GM21390 (cell line): ENCODE results near the gene CSNK2A1.
A peak's percentile ranks its signal among the peaks of the same experiment; 100 is the strongest.

ENCODE experiments used
- ATAC-seq: cut with Tn5 transposase; IDR thresholded peaks from one replicate; pipeline ENCODE4 v1.9.1; 2021; ENCODE audit not compliant: unreplicated experiment

CSNK2A1 gene

GRCh38 chr20:568097-568652 lies 24.6 kb upstream of the CSNK2A1 start:
- no peak for ATAC-seq

- no peak for ATAC-seq
Observed at GRCh38 chr20:564192-564591, 20.6 kb upstream of the CSNK2A1 start.

DNA sequence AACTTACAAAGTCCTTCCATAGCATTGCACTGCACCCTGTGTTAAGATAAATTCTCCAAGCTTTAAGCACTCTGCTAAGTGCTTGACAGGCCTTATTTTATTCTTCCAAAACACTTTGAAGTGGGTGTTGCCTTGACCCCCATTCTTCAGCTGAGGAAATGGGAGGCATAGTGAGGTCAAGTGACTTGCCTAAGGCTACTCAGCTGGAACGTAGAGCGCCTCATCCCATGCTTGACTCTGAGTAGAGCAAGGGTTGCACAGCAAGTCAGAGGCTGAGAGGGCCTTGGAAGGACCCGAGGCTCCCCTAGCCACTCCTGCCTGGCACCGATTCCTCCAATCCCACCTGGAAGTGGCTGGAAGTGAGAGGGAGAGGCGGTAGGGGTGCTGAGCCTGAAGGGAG lies 19.6 kb upstream of the CSNK2A1 start:
- no peak for ATAC-seq

DNA sequence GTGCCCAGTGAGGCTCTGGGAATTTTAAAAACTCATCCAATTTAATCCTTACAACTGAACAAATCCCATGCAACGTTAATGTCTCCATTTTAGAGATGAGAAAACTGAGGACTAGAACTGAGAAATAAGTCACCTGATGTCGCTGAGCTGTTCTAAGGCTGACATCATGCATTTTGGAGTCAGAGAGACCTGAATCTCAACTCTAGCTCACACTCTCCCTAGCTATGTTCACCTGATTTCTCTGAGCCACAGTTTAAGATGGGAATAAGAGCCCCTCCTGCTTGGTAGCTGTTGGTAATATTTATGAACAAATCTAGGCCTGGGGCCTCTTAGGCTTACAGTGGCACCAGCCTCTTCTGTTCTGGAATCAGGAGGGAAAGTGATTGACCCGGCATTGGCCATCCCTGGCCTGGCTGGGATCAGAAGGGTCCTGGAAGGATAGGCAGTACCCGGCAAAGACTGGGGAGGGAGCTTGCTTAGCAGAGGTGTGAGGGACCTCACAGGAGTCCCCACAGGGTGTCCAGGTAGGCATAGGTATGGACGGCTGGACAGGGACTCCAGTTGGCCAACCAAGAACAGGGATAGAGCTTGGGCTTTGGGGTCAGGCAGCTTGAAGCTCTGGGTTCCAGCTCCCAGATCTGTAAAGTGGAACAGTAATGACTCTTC lies 18.8 kb upstream of the CSNK2A1 start:
- no peak for ATAC-seq

DNA sequence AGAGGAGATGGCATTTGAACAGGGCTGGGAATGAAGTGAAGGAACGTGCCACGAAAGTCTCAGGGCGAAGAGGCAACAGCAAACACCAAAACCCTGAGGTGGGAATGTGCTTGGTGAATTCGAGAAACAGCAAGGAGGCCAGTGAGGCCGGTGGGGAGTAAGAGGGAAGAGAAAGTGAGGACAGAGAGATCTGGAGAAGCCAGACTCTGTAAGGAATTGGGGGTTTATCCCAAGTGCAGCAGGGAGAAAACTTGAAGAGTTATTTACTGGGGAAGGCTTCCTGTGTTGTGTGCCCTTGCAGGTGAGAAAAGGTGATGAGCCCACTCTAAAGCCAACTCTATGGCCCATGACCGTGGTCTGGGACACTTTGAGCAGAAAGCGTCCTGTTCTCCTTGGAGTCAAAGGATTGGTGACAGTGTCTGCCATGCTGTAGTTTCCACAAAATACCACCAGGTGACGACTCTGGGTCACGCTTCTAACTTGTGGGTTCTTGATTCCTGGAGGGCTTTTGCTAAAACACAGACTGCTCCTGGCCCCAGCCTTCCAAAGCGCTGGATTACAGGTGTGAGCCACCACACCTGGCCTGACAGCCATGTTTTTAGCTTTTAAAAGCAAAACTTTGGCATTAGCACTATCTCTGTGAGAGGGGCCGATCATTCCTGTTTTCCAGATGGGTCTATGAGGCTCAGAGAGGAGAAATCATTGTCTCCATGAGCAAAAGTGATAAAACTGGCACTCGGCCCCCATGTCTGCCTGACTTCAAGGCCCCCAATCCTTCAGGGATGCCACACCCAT lies 18.0 kb upstream of the CSNK2A1 start:
- ATAC-seq: no peak

DNA sequence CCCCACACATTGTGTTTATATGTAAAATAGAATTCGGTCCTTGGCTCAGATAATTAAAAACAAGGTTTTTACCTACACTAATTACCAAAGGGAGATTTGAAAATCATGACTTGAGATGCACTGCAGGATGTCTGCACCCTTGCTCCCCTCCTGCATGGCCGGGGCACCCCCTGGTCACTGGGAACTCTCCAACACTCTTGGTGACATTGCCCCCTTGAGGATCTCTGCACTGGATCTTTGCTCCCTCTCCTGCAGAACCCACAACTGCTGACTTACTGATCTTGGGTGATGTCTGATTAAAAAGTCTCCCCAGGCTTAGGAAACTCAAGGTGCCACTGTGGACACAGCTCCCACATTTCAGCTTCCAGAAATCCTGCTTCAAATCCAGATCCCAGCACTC lies 17.1 kb upstream of the CSNK2A1 start:
- no peak for ATAC-seq

- ATAC-seq: no peak
Observed at GRCh38 chr20:558117-558516, 14.5 kb upstream of the CSNK2A1 start.

DNA sequence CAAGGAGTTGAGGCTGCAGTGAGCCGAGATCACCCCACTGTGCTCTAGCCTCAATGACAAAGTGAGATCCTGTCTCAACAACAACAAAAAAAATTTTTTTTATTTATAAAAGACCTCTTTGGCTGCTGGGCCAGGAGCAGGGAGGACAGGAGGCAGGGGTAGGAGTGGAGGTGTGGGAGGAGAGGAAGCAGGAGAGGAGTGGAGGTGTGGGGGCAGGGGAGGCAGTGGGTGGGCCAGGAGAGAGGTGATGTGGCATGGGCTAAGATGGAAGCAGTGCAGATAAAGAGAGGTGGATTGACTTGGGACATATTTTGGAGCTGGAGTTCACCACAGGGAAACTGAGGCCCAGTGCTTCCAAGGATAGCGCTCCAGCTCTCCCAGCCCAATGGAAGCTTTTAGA lies 13.4 kb upstream of the CSNK2A1 start:
- ATAC-seq: no peak

GRCh38 chr20:555976-556385 lies 12.4 kb upstream of the CSNK2A1 start:
- no peak for ATAC-seq

GRCh38 chr20:550611-551010 lies 7.0 kb upstream of the CSNK2A1 start:
- no peak for ATAC-seq

DNA sequence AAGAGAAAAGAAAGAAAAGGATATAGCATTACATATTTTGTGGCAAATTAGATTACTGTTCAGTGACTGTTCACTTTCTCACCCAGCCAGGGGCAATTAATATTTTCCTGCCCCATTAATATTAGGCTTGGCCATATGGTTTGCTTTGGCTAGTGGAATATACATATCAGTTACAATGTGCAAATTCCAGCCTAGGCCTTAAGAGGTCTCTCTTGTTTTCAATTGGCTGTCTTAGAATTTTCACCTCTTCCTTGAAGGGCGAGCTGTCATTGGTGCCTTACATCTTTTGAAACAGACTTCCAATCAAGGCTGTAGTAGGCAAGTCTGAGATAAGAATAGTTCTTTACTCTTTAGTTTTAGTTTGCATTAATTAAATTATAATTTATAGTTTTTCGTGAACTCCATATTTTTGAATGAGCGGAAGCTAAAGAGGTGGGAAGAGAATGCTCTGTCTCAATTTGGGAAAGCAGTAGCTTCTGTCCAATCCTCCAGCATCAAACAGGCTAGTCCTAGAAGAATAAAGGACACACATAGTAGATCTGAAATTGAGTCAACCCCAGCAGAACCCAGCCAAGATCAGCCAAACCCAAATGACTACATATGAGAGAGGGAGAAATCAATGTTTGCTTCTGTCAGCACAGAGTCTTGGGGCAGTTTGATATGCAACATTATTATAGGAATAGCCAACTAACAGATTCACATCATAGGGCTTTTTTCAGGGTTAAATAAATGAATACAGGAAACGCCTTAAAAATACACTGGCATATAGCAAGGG lies 6.3 kb upstream of the CSNK2A1 start:
- no peak for ATAC-seq

GRCh38 chr20:548906-549305 lies 5.3 kb upstream of the CSNK2A1 start:
- ATAC-seq: no peak

DNA sequence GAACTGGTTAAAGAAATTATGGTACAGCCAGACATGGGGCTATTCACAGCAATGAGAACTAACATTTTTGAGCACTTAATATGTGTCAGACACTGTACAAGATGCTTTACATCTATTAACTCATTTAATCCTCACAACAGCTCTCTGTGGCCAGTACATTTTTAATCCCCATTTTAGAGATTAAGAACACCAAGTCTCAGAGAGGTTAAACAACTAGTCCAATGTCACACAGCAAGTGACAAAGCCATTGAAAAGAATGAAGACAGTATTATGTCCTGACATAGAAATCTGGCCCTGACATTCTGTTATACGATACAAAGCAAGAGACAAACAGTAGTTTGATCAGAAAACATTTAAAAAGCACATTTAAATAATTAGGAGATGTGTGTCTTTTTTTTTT lies 3.8 kb upstream of the CSNK2A1 start:
- ATAC-seq: no peak

DNA sequence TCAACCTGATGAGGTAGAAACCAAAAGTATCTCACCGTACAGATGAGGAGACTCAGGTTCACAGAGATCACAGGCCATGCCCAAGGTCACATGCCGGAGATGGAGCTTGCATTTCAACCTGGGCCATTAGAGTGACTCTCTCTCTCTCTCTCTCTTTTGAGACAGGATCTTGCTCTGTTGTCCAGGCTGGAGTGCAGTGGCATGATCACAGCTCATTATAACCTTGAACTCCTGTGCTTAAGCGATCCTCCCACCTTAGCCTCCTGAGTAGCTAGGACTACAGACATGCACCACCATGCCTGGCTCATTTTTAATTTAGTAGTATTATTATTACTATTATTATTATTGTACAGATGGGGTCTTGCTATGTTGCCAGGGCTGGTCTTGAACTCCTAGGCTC lies 2.8 kb upstream of the CSNK2A1 start:
- no peak for ATAC-seq

DNA sequence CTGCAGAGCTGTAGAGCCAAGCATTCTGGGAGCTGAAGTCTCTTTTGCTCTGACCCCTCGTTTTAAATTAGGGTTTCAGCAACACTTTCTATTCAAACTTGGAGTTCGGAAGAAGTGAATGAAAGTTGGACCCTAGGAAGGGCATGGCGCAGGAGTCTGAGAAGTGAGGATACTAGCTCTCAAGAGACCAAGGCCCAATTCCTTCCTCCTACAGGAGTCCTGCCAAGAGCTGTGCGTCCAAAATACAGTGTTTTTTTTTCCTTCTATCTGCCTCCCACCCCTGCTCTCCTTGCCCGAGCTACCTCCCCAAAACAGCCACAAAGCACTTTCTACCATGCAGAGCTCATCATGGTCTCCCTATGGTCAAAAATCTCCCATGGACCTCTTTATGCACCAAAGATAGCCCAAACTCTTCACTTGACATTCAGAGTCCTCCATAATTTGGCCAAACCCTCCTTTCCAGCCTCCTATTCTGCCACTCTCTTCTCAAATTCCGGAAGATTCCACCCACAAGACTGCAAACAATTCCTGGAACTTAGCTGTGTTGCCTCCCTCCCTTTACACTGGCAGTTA lies 649 bp upstream of the CSNK2A1 start:
- no peak for ATAC-seq

GRCh38 chr20:542777-543368 lies 717 bp downstream of the CSNK2A1 start:
- peak; percentile 20 for ATAC-seq

DNA sequence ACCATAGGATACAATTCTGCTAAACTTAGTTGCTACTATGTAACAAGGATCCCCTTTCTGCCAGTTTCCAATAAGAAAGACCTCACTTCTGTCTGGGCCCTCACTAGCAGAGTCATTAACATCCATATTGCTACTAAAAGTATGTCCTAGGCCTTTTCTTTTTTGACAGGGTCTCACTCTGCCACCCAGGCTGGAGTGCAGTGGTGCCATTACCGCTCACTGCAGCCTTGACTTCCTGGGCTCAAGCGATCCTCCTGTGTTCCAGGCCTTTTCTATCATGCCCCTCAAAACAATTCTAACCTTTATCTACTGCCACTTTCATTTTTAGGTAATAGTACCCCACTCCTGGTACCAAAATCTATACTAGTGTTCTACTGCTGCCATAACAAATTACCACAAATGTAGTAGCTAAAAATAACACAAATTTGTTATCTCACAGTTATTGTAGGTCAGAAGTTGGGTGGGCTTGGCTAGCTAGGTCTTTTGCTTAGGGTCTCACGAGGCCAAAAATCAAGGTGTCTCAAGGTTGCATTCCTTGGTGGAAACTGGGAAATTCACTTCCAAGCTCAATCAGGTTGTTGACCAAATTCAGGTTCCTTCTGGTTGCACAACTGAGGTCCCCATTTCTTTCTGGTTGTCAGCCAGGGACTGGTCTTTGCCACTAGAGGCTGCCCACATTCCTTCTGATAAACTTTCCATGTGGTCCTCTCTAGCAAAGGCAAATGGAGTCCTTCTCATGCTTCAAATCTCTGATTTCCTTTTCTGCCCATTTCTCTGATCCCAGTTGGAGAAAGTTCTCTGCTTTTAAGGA lies 3.0 kb downstream of the CSNK2A1 start:
- ATAC-seq: no peak

GRCh38 chr20:539848-540247 lies 3.7 kb downstream of the CSNK2A1 start:
- ATAC-seq: no peak

DNA sequence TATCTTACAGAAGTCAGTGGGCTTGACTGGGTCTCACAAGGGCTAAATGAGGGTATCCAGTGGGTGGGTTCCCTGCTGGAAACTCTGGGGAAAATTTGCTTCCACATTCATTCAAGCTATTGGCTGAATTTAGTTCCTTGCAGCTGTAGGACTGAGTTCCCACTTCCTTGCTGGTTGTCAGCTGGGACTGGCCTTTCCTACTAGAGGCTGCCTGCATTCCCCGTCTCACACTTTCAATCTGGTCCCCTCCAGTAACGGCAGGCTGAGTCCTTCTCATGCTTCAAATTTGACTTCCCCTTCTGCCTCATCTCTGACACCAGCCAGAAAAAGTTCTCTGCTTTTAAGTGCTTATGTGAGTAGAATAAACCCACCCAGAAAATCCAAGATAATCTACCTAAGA lies 4.4 kb downstream of the CSNK2A1 start:
- no peak for ATAC-seq

DNA sequence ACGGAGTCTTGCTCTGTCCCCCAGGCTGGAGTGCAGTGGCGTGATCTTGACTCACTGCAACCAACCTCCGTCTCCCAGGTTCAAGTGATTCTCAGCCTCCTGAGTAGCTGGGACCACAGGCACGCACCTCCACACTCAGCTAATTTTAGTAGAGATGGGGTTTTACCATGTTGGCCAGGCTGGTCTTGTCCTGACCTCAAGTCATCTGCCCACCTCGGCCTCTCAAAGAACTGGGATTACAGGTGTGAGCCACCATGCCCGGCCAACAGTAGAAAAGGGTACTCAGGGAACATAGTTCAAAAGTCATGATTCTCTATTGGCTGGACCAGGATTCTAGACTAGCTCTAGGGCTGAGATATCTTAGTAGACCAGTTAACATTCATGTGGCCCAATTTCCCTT lies 5.6 kb downstream of the CSNK2A1 start:
- no peak for ATAC-seq
